ENCODE results near the gene KIFC3.

KIFC3 gene

DNA sequence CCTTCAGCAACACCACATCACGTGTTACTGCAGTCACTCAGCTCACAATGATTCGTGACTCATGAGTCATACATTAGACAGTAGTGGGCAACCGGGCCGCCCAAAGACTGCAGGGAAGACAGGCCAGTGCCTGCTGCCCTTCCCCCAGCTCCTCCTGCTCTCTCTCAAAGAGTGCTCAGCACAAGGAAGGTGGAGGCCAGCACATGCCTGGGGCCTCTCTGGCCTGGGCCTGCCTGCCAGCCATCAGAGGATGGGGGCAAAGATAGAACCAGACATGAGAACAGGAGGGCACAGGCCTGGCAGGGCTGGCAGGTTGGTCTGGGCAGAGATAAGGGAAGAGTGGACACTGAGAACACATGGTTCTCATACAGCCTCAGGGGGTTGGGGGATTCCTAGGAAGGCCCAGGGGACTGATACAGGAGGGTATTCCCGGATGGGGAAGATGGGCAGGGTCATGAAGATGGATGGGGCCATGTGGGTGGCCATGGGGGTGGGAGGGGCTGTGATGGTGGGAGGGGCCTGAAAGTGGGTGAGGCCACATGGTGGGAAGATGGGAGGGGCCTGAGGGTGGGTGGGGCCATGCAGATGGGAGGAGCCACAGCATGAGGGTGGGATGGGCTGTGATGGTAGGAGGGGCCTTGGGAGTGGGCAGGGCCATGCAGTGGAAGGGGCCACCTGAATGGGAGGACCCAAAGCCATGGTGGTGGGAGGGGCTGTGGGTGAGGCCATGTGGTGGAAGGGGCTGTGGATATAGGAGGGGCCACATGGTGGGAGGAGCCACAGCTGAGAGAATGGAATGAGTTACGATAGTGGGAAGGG lies 37.7 kb downstream of the KIFC3 start:
- DNase-seq (ENCODE audit: low spot score): peak; percentile 37

GRCh38 chr16:57764006-57764340 lies 38.3 kb downstream of the KIFC3 start:
- DNase-seq (ENCODE audit: low spot score): no peak

DNA sequence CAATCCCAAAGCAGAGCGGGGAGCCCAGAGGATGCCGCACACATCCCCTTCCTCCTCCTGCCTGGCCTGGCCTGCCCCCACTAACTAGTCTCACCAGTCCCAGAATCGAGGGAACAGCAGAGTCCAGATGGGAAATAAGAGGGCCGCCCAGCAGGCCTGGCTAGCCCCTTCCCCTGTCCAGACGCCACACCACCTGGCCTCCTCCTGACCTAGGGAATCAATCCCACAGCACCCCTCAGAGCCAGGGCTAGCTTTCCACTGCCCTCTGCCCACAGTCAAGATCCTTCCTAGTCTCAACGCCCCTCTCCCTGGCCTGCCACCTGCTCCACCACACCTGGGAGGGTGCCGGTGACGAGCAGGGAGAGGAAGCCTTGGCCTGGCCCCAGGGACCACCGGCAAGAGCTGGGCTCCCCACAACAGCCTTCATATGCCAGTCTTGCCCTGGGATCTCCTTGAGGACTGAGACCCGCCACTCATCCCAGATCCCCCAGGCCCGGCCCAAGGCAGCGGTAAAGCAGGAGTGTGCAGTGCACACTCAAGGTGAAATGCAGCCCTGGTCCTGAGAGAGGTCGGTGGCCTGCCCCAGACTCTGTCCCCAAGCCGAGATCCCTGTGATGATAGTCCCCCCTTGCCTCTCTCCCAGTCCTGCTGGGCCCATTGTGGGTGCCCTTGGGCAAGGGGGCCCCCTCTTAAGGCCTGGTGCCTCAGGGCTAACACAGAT lies 38.8 kb downstream of the KIFC3 start:
- DNase-seq (ENCODE audit: low spot score): no peak

DNA sequence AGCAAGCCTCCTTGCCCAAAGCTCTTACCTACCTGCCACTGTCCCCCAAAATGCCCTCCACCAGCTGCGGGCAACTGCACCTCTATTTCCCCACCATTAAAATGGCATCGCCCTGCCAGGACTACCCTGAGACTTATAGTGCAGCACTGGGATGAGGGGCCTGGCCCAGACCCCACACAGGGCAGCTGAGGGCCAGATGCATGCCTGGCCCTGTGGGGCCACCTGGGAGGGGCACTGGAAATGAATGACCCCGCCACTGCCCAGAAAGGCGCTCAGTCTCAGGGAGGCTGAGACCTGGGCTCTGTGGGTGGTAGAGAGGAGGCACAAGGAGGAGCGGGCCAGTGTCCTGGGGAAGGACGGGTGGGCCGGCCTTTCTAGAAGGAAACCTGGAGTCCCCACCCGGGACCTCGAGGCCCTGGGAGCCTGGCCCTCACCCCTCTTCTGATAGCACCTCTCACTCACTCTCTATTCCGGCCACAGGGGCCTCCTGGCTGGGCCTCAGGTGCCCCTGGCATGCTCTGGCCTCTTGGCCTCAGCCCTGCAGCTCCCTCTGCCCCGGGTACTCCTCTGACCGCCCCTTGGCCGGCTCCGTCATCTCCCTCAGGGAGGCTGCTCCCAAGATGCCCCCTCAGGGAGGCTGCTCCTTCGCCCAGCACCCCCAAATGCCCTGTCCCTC lies 39.8 kb downstream of the KIFC3 start:
- DNase-seq (ENCODE audit: low spot score): no peak

DNA sequence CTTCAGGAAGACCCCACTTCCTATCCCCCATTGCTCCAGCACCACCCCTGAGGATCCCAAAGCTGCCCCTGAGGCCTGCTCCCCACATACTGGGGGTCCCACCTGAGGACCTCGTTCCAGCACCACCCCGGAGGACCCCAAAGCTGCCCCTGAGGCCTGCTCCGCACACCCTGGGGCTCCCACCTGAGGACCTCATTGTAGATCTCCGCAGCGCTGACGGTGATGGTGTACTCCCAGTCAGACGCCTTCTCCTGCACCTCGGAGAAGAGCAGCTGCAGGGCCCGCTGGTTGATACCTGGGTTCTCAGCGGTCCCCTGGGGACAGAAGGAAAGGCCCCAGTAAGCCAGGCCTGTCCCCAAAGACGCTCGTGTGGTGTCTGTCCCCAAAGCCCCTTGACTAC lies 40.3 kb downstream of the KIFC3 start:
- DNase-seq (ENCODE audit: low spot score): no peak

DNA sequence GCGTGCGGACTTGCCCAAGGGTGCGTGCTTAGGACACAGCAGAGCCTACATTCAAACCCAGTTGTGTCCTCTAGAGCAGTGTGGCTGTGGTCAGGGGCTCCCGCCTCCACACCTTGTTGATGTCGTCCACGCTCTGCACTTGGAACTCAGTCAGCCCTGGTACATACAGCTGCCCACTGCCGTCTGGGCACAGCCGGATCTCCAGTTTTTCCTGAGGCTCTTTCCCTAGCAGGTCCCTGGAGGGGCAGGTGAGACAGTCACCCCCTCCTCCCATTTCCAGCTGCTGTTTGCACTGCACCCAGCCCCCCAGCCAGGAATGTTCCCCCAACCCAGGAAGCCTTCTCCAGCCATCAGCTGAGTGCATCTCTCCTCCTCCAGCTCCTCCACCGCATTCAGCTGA lies 41.0 kb downstream of the KIFC3 start:
- DNase-seq (ENCODE audit: low spot score): no peak

DNA sequence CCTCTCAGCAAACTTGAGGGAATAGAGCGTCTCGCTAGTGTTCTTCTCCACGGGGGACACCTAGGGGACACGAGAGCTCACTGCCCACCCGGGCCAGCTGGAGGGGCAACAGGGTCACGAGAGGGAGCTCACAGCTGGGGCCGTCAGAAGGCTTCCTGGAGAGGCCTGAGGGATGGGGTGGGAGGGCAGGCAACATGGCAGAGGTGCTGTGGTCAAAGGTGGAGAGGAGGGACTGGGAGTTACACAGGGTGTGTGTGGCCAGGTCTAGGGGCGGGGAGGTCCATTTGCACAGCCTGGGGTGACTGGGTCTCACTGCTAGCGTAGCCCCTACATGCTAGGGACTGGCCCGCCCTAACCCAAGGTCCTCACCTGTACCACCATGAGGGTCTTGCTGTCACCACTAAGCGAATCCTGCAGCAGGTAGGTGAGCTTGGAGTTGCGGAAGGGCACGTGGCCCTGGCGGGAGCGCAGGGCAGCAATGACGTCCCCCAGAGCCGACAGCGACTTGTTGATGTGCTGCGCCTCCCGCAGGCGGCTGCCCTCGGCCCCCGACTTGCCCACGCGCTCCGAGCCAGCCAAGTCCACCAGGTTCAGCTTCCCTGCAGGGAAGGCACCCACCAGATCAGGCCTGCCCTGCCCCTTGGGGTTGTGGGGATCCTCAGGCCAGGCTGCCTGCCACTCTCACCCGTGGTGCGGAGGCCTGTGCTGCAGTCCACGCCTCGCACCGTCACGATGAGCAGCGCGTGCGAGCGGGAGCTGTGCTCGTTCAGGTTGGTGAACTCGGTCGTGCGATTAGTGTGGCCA lies 41.7 kb downstream of the KIFC3 start:
- DNase-seq (ENCODE audit: low spot score): no peak

- no peak for DNase-seq (ENCODE audit: low spot score)
Observed at GRCh38 chr16:57759541-57760356, 42.5 kb downstream of the KIFC3 start.

GRCh38 chr16:57759131-57759530 lies 43.2 kb downstream of the KIFC3 start:
- no peak for DNase-seq (ENCODE audit: low spot score)

DNA sequence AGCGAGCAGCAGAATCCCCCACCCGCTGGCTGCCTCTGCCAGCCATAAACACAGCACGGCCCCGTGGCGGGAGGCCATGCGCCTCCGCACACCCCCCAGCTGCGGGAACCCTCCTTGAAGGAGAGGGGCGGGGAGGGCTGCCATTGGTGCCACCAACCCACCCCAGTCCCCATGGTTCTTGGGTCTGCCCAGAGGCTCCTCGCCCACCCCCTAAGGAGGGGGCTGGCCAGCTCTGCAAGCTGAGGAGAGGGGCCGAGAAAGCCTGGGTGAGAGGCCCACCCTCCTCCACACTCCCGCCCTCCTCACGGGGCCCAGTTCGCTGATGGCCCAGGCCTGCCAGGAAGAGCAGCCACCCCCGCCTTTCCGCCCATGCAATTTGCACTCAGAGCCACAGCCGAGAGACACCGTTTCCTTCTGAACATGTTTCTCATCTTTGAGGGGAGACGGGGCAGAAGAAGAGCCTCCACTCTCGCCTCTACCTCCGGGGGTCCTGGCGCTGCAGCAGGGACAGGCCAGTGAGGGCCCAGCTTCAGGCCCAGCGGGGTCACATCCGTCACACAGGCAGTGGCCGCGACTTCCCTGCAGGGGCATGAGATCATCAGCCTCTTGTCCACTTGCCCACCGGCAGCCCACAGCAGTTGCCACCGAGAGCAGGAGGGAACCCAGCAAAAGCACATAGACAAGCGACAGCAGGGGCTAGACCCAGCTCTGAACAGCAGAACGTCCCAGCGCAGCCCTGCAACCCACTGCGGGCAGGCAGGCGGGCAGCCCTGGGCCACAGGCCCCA lies 43.8 kb downstream of the KIFC3 start:
- no peak for DNase-seq (ENCODE audit: low spot score)

DNA sequence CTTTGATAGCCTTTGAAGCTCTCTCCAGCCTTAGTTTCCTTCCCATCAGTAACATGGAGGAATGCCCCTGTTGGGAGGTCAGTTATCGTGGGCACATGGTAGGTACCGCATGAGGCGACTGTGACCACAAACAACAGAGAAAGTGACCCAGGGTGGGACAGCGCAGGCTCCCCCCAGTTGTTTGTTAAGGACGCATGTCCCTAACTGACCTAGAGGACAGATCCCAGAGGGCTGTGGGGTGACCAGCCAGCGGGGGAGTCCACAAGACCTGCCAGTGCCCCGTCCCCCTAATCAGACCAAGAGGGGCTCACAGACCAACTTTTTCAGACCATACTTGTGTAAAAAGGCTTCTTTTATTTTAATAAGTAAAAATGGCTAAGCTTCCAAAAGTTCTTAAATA lies 44.4 kb downstream of the KIFC3 start:
- no peak for DNase-seq (ENCODE audit: low spot score)

DNA sequence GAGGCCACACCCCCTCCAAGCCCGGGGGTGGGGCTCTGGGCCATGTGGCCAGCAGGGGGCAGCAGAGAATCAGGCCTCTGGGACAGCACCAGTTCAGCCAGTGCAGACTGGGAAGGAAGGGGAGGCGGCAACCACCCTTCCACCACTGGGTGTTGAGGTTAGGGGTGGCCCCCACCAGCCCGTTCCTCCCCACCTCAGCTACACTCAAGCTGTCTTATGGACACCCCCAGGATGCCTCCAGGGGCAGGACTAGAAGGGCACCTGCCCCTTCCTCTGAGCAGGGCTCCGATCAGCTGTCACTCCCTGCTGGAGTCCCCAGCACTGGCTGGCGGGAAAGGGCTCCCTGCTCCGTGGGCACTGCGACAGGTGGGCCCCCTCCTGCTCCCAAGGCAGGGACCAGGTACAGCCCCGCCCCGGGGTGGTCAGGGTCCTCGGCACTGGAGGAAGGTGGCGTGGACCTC lies 44.9 kb downstream of the KIFC3 start:
- peak; percentile 96 for DNase-seq (ENCODE audit: low spot score)

GRCh38 chr16:57756424-57757325 lies 45.6 kb downstream of the KIFC3 start:
- no peak for DNase-seq (ENCODE audit: low spot score)

- DNase-seq (ENCODE audit: low spot score): no peak
Observed at GRCh38 chr16:57755726-57756423, 46.4 kb downstream of the KIFC3 start.

GRCh38 chr16:57755061-57755684 lies 47.1 kb downstream of the KIFC3 start:
- peak; percentile 31 for DNase-seq (ENCODE audit: low spot score)

DNA sequence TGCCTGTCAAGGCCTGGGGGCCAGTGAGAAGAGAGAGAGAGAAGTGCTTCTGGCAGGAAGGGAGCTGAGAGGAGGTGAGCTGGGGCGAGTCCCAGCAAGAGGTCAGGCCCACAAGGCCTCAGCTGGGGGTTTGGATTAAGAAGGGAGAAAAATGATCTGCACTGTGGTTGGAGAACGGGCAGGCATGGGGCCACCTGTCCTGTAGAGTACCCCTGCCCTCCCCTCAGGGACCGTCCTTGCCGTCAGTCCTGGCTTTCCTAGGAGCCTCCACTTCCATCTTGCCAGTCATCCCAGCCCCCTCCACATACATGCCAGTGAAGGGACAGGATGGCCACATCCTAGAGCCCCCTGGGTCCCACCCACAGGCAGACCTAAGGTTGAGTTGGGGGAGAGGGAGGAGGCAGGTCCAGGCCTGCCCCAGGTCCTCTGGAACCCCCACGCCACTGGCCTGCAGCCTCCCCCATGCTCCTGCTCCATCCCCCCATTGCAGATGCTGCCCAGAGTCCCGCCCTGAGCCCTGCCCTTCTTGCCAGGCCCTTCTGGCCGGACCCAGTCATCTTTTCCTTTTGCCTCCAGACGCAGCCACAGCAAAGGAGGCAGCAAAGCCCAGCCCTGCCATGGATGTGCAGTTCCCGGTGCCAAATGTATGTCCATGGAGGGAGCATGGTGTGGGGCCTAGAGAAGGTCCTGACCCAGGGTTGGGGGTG lies 47.8 kb downstream of the KIFC3 start:
- no peak for DNase-seq (ENCODE audit: low spot score)

GRCh38 chr16:57753448-57754353 lies 48.6 kb downstream of the KIFC3 start:
- no peak for DNase-seq (ENCODE audit: low spot score)

Measured in HuH-7 (cell line).